ENCODE results near the gene EIF4E2. TPM values are rescaled to one million over a fixed set of nuclear protein-coding genes. Genes with fewer than 3 reads are reported as not detected.

Gene EIF4E2
- total and polyA plus RNA-seq, 2 of the 13 experiments (the other 11 are each of a cell fraction or from before 2014, with no cell fraction given), result 25.0 to 101 TPM

- DNase-seq (ENCODE audit: low spot score) (no peak), FAIRE-seq (no peak), ATAC-seq (no peak)
- TF ChIP-seq NCOA2 (CRISPR knock-in tag; IDR thresholded peaks at IDR 0.05) (no peak), EZH2 (conservative IDR thresholded peaks at IDR 0.05; ENCODE audit: low read depth, low read length) (peak; percentile 99)
- no peaks in the 10 kb centered on the region for H3K79me2 ChIP-seq (ENCODE audit: insufficient read depth, low read length)
- no peaks in the 10 kb centered on the region for H4K20me1 ChIP-seq (ENCODE audit: insufficient read depth, low read length)
- ChIA-PET POLR2A (no interaction called here), CTCF (ENCODE audit: low intra/inter-chr PET ratio, low total read pairs) (no interaction called here)
- peak overlapping the region in 2 of 3 experiments; percentile 52 to 67; a peak in 3 of 6 replicates for H3K4me3 ChIP-seq (replicated peaks in 1 of 3; ENCODE audit: insufficient read depth in 1 of 3, low read depth in 2 of 3, low read length in 3 of 3)
- in situ Hi-C loops (cut with HindIII; ENCODE audit: extremely low pct_ligation_motif_present, low pct_unique_long_range_greater_than_20kb), result no loop called here
- intact Hi-C loops (cut with micrococcal nuclease; ENCODE audit: unreplicated experiment), result no loop called here
- H3K9me3 ChIP-seq (ENCODE audit: low read length), result no peaks in the 10 kb centered on the region
- H2AFZ ChIP-seq (ENCODE audit: low read length), result no peak overlapping the region
- H3K36me3 ChIP-seq (replicated peaks in 1 of 2; ENCODE audit: control insufficient read depth in 1 of 2, insufficient read depth in 2 of 2, low read length in 2 of 2), result no peaks in the 10 kb centered on the region
- H3K4me1 ChIP-seq (ENCODE audit: insufficient read depth, low read length), result peaks cover 11% of the 10 kb centered on the region
- no TSS peak for BruUV-seq (replicated peaks)
- peak overlapping the region; percentile 72 for H3K4me2 ChIP-seq (ENCODE audit: low read depth, low read length)
- no peak overlapping the region for H3K27ac ChIP-seq (ENCODE audit: extremely low read length, insufficient read depth, low read length)
- WGBS (ENCODE audit: low lambda C conversion rate), result 31% methylated on average over 16 of the region's 16 CpGs
- peaks cover 18 to 94% of the 10 kb centered on the region in 2 experiments for H3K27me3 ChIP-seq (ENCODE audit: control insufficient read depth in 1 of 2, insufficient read depth in 2 of 2, low read length in 2 of 2)
- no peak overlapping the region for H3K9ac ChIP-seq (ENCODE audit: insufficient read depth, low read depth, low read length)
Observed at GRCh38 chr2:232503809-232504323, 46.6 kb upstream of the EIF4E2 start.

- CTCF ChIA-PET (ENCODE audit: low intra/inter-chr PET ratio, low total read pairs), result no interaction called here
- Histone ChIP-seq H4K20me1 (ENCODE audit: insufficient read depth, low read length) (no peaks in the 10 kb centered on the region), H2AFZ (ENCODE audit: low read length) (no peak overlapping the region), H3K36me3 (replicated peaks in 1 of 2; ENCODE audit: control insufficient read depth in 1 of 2, insufficient read depth in 2 of 2, low read length in 2 of 2) (no peaks in the 10 kb centered on the region), H3K27ac (ENCODE audit: extremely low read length, insufficient read depth, low read length) (no peak overlapping the region), H3K9ac (ENCODE audit: insufficient read depth, low read depth, low read length) (no peak overlapping the region), H3K27me3 (ENCODE audit: control insufficient read depth in 1 of 2, insufficient read depth in 2 of 2, low read length in 2 of 2) (peaks cover 18 to 91% of the 10 kb centered on the region in 2 experiments), H3K4me1 (ENCODE audit: insufficient read depth, low read length) (peaks cover 11% of the 10 kb centered on the region), H3K4me3 (replicated peaks in 1 of 3; ENCODE audit: insufficient read depth in 1 of 3, low read depth in 2 of 3, low read length in 3 of 3) (no peak overlapping the region), H3K4me2 (ENCODE audit: low read depth, low read length) (no peak overlapping the region), H3K79me2 (ENCODE audit: insufficient read depth, low read length) (no peaks in the 10 kb centered on the region), H3K9me3 (ENCODE audit: low read length) (no peaks in the 10 kb centered on the region)
- ATAC-seq (no peak), DNase-seq (ENCODE audit: low spot score) (no peak), FAIRE-seq (no peak)
- no TSS peak for BruUV-seq (replicated peaks)
- in situ Hi-C loops (cut with HindIII; ENCODE audit: extremely low pct_ligation_motif_present, low pct_unique_long_range_greater_than_20kb) (no loop called here), intact Hi-C loops (cut with micrococcal nuclease; ENCODE audit: unreplicated experiment) (no loop called here)
- WGBS (ENCODE audit: low lambda C conversion rate), result 69% methylated on average over 2 of the region's 2 CpGs
- TF ChIP-seq ARID3A (IDR thresholded peaks at IDR 0.05; ENCODE audit: low read depth, low read length) (no peak), ZBTB49 (CRISPR knock-in tag; IDR thresholded peaks at IDR 0.05; ENCODE audit: borderline replicate concordance) (no peak), RFX1 (IDR thresholded peaks at IDR 0.05) (peak; percentile 62), ZNF768 (CRISPR knock-in tag; IDR thresholded peaks at IDR 0.05) (peak; percentile 67; the same call in 1 of the 2 replicates), ZNF501 (CRISPR knock-in tag; IDR thresholded peaks at IDR 0.05) (no peak), YY1 (IDR thresholded peaks at IDR 0.05; ENCODE audit: insufficient read depth, insufficient replicate concordance, low read depth, low read length) (no peak), RFX3 (CRISPR knock-in tag; IDR thresholded peaks at IDR 0.05) (peak; percentile 70; the same call in 1 of the 2 replicates)
- POLR2A ChIA-PET, result no interaction called here
Observed at GRCh38 chr2:232504438-232504837, 46.1 kb upstream of the EIF4E2 start.

Measured in HepG2 (cell line).